Dedifferentiated amniotic fluid mesenchymal stem cell (primary cell): ENCODE data around the gene LARGE1.
A peak's percentile ranks its signal among the peaks of the same experiment; 100 is the strongest.

ENCODE experiments used
- DNase-seq: peaks from one replicate; pipeline ENCODE4 v3.0.0-alpha.2; 2016; ENCODE audit errors: extremely low spot score

The LARGE1 gene

DNA sequence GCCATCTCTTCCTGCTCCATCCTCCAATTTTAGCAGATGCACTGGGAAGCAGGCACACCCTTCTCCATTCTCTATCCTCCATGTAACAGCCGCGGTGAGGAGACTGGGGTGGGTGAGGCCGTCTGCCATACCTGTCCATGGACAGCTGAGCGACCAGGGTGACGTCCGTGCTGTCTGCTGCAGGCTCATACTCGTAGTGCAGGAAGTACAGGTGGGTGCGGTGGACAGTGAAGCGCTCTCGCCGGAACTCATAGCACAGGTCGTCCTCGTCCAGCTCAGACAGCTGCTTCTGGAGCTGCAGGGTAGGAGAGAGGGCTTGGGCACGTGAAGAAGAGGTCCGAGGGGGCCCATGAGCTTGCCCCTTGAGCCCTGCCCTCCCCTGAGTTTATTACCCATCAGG, 604.3 kb downstream of the LARGE1 start:
- no peak for DNase-seq

GRCh38 chr22:33315117-33315516, 605.2 kb downstream of the LARGE1 start:
- DNase-seq, result no peak

- DNase-seq, result no peak
Measured at GRCh38 chr22:33314316-33314715, 606.0 kb downstream of the LARGE1 start.

- no peak for DNase-seq
Measured at GRCh38 chr22:33303099-33303498, 617.2 kb downstream of the LARGE1 start.

GRCh38 chr22:33302549-33302948, 617.7 kb downstream of the LARGE1 start:
- no peak for DNase-seq

- DNase-seq, result peak; percentile 65
Measured at GRCh38 chr22:33302049-33302545, 618.2 kb downstream of the LARGE1 start.

- no peak for DNase-seq
Measured at GRCh38 chr22:33300165-33300564, 620.1 kb downstream of the LARGE1 start.

DNA sequence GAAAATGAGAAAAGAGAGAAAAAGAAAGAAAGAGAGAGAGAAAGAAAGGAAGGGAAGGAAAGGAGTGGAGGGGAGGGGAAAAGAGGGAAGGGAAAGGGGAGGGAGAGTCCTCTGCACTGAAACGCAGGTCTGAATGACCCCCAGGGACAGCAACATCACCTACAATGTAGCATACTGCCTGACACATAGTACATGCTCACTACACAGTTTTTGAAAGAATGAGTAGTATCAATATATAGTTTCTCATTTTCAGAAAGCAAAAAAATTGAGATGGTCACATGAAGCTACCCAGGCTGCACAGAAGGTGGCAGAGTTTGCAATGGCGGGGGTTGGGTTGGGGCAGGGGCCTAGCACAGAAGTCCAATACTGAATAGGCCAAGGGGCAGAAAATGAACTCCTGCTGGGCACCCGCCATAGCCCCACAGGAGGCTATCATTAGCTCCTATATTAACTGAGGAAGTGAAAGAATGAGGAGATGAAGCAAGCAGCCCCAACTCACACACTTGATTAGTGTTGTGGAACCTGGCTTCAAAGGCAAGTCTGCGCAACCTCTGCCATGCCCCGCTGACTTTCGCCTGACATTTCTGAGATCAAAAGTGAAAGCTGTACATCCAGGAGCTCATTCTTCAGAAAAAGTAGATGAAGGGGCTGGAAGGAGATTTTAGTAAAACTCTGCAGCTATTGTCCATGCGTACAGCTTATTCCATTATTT, 620.9 kb downstream of the LARGE1 start:
- no peak for DNase-seq

DNA sequence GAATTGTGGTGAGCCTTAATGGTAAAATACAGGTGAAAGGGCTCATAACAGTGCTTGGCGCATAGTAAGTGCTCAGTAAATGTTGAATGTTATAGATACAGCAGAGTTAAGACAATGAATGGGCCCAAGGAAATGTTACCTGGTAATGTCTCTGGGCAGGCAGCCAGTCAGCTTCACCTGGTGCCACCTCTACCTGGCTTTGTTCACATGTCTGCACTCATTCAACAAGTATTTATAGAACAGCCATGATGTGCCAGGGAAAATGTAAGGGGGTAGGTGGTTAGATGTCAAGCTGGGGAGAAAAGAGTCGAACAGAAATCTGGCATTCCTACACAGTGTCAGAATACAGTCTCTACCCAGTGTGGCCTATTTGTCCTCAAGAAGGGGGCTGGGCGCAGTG, 623.3 kb downstream of the LARGE1 start:
- DNase-seq, result no peak

GRCh38 chr22:33288078-33288477, 632.2 kb downstream of the LARGE1 start:
- DNase-seq, result no peak

DNA sequence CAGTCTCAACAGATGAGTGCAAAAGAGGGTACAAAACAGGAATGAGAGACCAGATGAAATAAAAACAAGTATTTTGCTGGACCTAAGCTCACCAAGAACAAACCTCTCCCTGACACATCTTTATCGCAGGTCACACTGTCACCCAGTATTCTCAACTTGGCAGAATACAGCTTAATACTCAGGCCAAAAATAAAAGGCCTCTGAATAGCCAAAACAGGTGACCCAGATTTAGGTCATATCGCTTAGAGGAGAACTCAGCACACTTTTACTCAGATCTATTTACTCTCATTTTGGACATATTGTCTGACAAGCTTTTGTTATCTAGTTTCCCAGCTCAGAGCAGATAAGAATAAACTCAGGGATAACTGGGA, 645.2 kb downstream of the LARGE1 start:
- no peak for DNase-seq

DNA sequence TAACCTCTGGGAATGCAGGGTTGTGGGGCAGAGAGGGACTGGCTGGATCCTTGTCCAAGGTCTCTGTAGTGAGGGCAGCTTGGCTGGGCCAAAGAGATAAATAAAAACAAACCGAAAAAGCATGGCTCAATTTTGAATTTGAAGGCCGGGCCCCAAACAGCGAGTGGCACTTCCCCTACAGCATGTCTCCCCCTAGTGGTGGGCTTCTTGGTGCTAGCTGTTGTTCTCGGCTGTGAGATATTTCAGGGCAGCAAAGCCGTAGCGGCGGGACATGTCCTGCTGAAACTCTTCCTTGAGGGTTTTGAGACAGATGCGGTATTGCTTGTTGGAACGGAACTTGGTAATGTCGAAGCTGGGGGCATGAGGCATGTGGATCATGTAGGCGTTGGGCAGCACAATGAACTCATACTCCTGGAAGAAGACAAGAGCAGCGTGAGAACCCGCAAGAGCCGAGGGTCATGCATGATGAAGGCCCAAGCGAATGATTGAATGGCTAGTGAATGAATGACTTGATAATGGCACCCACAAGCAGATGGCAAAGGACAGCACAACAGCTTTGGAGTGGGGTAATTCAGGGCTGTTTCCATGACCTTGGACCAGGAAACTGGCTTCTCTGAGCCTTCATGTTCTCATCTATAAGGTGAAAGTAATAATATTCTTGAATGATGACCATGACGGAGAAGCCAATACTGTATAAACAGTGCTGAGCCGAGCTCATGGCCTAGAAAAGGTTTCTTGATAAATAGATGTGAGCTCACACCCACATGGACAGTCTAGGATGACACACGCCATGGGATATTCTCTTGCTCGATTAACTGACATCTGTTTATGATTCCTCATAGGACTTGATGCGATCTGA, 645.8 kb downstream of the LARGE1 start:
- no peak for DNase-seq

DNA sequence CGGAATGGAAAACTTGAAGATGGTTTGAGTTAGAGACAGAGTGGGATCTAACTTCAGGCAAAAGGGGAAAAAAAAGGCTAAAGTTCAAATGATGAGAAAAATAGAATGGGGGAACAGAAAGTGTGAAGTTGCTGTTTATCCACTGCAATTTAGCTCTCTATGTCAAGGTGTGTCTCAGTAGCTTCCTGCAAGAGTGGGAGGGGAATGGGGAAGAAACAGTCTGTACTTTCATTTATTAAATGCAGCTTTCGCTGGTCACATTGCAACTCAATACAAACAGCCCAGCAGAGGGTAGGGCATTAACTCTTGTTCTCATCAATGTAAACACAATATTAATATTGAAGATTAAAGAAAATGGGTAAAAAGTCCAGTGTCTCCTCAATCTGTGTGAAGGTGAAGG, 647.4 kb downstream of the LARGE1 start:
- DNase-seq, result no peak

- no peak for DNase-seq
Measured at GRCh38 chr22:33272180-33272579, 648.1 kb downstream of the LARGE1 start.

GRCh38 chr22:33271390-33272161, 648.7 kb downstream of the LARGE1 start:
- no peak for DNase-seq

GRCh38 chr22:33270596-33270995, 649.7 kb downstream of the LARGE1 start:
- DNase-seq, result no peak

- DNase-seq, result no peak
Measured at GRCh38 chr22:33261699-33262098, 658.6 kb downstream of the LARGE1 start.

- no peak for DNase-seq
Measured at GRCh38 chr22:33260498-33260897, 659.8 kb downstream of the LARGE1 start.

GRCh38 chr22:33255791-33256190, 664.5 kb downstream of the LARGE1 start:
- no peak for DNase-seq

- DNase-seq, result no peak
Measured at GRCh38 chr22:33248948-33249347, 671.3 kb downstream of the LARGE1 start.

- DNase-seq, result peak; percentile 24
Measured at GRCh38 chr22:33247758-33248157, 672.5 kb downstream of the LARGE1 start.

DNA sequence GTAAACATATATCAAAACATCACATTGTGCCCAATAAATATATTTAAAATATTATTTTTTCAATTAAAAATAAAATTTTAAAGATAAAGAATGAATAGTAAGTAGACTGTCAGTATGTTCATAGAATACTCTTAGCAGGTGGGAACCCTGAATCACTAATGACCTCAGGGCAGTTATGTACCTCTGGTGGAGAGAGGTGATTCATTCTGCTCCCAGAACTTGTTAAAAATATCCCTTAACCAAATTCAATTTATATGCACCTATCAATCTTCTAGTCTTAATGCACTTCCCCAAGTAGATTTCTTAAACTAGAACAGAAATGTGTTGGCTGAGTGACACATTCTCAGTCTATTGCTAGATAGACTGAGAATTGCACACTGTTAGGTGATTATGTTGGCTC, 678.2 kb downstream of the LARGE1 start:
- no peak for DNase-seq
